Neural cell (in vitro differentiated cells): ENCODE results near the gene PLD4. TPM values are rescaled to one million over a fixed set of nuclear protein-coding genes. Genes with fewer than 3 reads are reported as not detected.

Experiments used
- H2AFZ ChIP-seq: fragments of 200-600, 300-800 bp; sonication (generic), shearing (Covaris generic); 2 replicates; pipeline ENCODE4 v1.6.0; 2014; ENCODE audit warnings: low read depth, mild to moderate bottlenecking, antibody characterized with exemption, low read length, moderate library complexity
- H3F3A ChIP-seq: fragments of 200-600 bp; shearing (Covaris generic); 2 replicates; pipeline ENCODE4 v1.6.1; 2016; ENCODE audit warnings: mild to moderate bottlenecking, moderate library complexity, mixed read lengths, antibody characterized with exemption, low read length; ENCODE audit not compliant: insufficient read depth, poor library complexity, severe bottlenecking
- H3K27ac ChIP-seq: fragments of 200-600, 300-800 bp; sonication (generic), shearing (Covaris generic); 2 replicates; pipeline ENCODE4 v1.5.1; 2014; ENCODE audit warnings: mild to moderate bottlenecking, low read length, moderate library complexity
- H3K27me3 ChIP-seq: fragments of 300-800, 200-600 bp; sonication (generic), shearing (Covaris generic); 2 replicates; pipeline ENCODE4 v1.6.0; 2014; ENCODE audit warnings: mild to moderate bottlenecking, low read depth, low read length, moderate library complexity; ENCODE audit not compliant: insufficient read depth
- H3K36me3 ChIP-seq: fragments of 300-800, 200-600 bp; sonication (generic), shearing (Covaris generic); 2 replicates; pipeline ENCODE4 v1.5.1; 2014; ENCODE audit warnings: mild to moderate bottlenecking, antibody characterized with exemption, low read length, moderate library complexity; ENCODE audit not compliant: insufficient read depth
- H3K4me2 ChIP-seq: fragments of 300-800, 200-600 bp; sonication (generic), shearing (Covaris generic); 2 replicates; pipeline ENCODE4 v1.6.0; 2014; ENCODE audit warnings: mild to moderate bottlenecking, low read length
- H3K4me3 ChIP-seq: fragments of 300-800, 200-600 bp; sonication (generic), shearing (Covaris generic); 2 replicates; pipeline ENCODE4 v1.5.1; 2014; ENCODE audit warnings: mild to moderate bottlenecking, low read length, moderate library complexity
- H3K79me2 ChIP-seq: fragments of 200-600 bp; shearing (Covaris generic); replicated peaks from 2 replicates; pipeline ENCODE4 v1.6.0; 2014; ENCODE audit warnings: mild to moderate bottlenecking, low read length, moderate library complexity; ENCODE audit not compliant: insufficient read depth
- H3K9ac ChIP-seq: fragments of 300-800, 200-600 bp; sonication (generic), shearing (Covaris generic); 2 replicates; pipeline ENCODE4 v1.6.1; 2016; ENCODE audit warnings: mild to moderate bottlenecking, low read length, mixed read lengths
- H3K9me2 ChIP-seq: fragments of 200-600 bp; shearing (Covaris generic); 2 replicates; pipeline ENCODE4 v1.6.1; 2016; ENCODE audit warnings: mild to moderate bottlenecking, low read length, mixed read lengths; ENCODE audit not compliant: insufficient read depth
- H3K9me3 ChIP-seq: fragments of 200-600, 300-800 bp; sonication (generic), shearing (Covaris generic); 2 replicates; pipeline ENCODE4 v1.6.1; 2016; ENCODE audit warnings: mild to moderate bottlenecking, mixed run types, low read length, moderate library complexity, mixed read lengths
- H4K20me1 ChIP-seq: fragments of 200-600 bp; shearing (Covaris generic); 2 replicates; pipeline ENCODE4 v1.6.1; 2016; ENCODE audit warnings: mild to moderate bottlenecking, mixed run types; ENCODE audit not compliant: insufficient read depth
- EP300 ChIP-seq: fragments of 450-650 bp; conservative IDR thresholded peaks from 2 replicates; pipeline ENCODE4 v1.6.1; 2014; ENCODE audit warnings: antibody characterized with exemption, mild to moderate bottlenecking, moderate library complexity; ENCODE audit not compliant: poor library complexity, severe bottlenecking
- EZH2 ChIP-seq: fragments of 200-600, 300-800 bp; shearing (Covaris generic), sonication (generic); IDR thresholded peaks from 2 replicates; pipeline ENCODE4 v1.6.1; 2014; ENCODE audit warnings: antibody characterized with exemption, low read length, borderline replicate concordance, mild to moderate bottlenecking; ENCODE audit not compliant: insufficient read depth, poor library complexity, severe bottlenecking
- MXI1 ChIP-seq: fragments of 450-650 bp; conservative IDR thresholded peaks from 2 replicates; pipeline ENCODE4 v1.6.1; 2014; ENCODE audit warnings: antibody characterized with exemption, mild to moderate bottlenecking; ENCODE audit not compliant: poor library complexity, severe bottlenecking
- POLR2AphosphoS5 ChIP-seq: IDR thresholded peaks from 2 replicates; pipeline ENCODE4 v1.6.1; 2012
- RAD21 ChIP-seq: fragments of 450-650 bp; conservative IDR thresholded peaks from 2 replicates; pipeline ENCODE4 v1.6.1; 2014; ENCODE audit warnings: antibody characterized with exemption, mild to moderate bottlenecking, moderate library complexity
- SMC3 ChIP-seq: fragments of 450-650 bp; conservative IDR thresholded peaks from 2 replicates; pipeline ENCODE4 v1.6.1; 2014; ENCODE audit warnings: antibody characterized with exemption, mild to moderate bottlenecking, moderate library complexity; ENCODE audit not compliant: poor library complexity
- TAF1 ChIP-seq: IDR thresholded peaks from 2 replicates; pipeline ENCODE4 v1.6.1; 2012; ENCODE audit warnings: low read depth
- polyA plus RNA-seq: library from polyadenylated mRNA; depleted of rRNA; stranded (reverse); fragments of >200 nt; gene quantifications from 2 replicates; pipeline ENCODE4 v1.2.3, GENCODE V29; 2014
- TF ChIP-seq, protein P1 (sequence below): IDR thresholded peaks from 2 replicates; pipeline ENCODE4 v1.6.1; 2012; ENCODE audit warnings: borderline replicate concordance
- TF ChIP-seq, protein P2 (sequence below): fragments of 450-650 bp; IDR thresholded peaks from 2 replicates; pipeline ENCODE4 v1.5.1; 2014; ENCODE audit warnings: antibody characterized with exemption, mild to moderate bottlenecking, moderate library complexity; ENCODE audit not compliant: poor library complexity, severe bottlenecking

PLD4 gene
- polyA plus RNA-seq, 1 donor from 2014 or later: not detected

DNA sequence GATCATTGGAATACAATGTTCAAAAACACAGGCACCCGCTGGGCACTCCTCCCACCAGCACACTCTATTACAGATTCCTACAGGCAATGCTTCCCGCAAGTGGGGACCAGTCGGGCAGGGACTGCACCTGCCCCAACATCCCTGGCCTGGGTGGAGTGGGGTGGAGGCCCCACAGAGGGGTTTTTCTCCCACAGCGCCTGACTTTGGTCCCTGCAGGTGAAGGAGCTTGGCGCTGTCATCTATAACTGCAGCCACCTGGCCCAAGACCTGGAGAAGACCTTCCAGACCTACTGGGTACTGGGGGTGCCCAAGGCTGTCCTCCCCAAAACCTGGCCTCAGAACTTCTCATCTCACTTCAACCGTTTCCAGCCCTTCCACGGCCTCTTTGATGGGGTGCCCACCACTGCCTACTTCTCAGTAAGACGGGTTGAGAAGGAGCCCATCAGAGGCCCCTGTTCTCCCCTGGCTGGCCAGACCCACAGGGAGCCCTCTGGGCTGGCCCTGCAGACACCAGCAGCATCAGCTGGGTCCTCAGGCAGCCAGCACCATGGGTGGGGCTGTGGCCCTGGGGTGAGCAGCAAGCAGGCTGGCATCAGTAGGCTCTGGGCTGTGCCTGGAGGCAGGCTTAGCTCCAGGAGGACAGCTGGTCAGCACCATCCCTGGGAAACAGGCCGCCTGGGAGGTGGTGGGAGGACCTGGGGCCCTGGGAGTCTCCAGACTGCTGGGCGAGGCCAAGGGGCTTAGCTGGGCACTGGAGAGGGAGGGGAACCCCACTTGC, 6.0 kb downstream of the PLD4 start:
- Histone ChIP-seq H3K27me3 (peaks cover 38% of the 10 kb centered on the region), H3K9me3 (no peaks in the 10 kb centered on the region), H3K9ac (no peak overlapping the region), H3K79me2 (no peaks in the 10 kb centered on the region), H3K4me3 (no peak overlapping the region), H3F3A (no peaks in the 10 kb centered on the region), H3K9me2 (no peaks in the 10 kb centered on the region), H2AFZ (no peak overlapping the region), H3K27ac (no peak overlapping the region), H3K4me2 (no peak overlapping the region), H3K36me3 (no peaks in the 10 kb centered on the region), H4K20me1 (no peaks in the 10 kb centered on the region)
- TF ChIP-seq RAD21 (no peak), EZH2 (no peak), MXI1 (no peak)
- TF ChIP-seq, protein P1, sequence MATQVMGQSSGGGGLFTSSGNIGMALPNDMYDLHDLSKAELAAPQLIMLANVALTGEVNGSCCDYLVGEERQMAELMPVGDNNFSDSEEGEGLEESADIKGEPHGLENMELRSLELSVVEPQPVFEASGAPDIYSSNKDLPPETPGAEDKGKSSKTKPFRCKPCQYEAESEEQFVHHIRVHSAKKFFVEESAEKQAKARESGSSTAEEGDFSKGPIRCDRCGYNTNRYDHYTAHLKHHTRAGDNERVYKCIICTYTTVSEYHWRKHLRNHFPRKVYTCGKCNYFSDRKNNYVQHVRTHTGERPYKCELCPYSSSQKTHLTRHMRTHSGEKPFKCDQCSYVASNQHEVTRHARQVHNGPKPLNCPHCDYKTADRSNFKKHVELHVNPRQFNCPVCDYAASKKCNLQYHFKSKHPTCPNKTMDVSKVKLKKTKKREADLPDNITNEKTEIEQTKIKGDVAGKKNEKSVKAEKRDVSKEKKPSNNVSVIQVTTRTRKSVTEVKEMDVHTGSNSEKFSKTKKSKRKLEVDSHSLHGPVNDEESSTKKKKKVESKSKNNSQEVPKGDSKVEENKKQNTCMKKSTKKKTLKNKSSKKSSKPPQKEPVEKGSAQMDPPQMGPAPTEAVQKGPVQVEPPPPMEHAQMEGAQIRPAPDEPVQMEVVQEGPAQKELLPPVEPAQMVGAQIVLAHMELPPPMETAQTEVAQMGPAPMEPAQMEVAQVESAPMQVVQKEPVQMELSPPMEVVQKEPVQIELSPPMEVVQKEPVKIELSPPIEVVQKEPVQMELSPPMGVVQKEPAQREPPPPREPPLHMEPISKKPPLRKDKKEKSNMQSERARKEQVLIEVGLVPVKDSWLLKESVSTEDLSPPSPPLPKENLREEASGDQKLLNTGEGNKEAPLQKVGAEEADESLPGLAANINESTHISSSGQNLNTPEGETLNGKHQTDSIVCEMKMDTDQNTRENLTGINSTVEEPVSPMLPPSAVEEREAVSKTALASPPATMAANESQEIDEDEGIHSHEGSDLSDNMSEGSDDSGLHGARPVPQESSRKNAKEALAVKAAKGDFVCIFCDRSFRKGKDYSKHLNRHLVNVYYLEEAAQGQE: no peak

DNA sequence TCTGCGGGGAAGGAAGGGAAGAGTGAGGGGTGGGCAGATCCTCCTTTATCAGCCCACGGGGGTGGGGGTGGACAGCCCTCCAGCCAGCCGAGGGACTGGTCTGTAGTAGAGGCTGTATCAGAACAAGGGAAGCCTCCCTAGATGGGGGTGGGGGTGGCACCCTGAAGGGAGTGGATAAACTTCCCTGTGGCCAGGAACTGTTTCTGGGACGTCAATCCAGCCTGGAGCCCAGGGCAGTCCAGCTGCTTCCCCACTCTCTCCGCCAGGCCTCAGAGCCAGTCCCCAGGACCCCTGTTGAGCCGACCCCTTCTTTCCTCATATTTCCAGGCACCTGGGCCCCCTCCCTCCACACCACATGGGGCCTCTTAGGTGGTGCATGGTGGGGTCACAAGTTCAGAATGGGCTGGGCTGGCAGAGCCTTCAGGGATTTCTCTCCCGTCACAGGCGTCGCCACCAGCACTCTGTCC, 6.7 kb downstream of the PLD4 start:
- TF ChIP-seq EZH2 (no peak), POLR2AphosphoS5 (no peak), TAF1 (no peak), EP300 (no peak), MXI1 (no peak), SMC3 (no peak), RAD21 (no peak)
- TF ChIP-seq, protein P1: no peak
- TF ChIP-seq, protein P2, sequence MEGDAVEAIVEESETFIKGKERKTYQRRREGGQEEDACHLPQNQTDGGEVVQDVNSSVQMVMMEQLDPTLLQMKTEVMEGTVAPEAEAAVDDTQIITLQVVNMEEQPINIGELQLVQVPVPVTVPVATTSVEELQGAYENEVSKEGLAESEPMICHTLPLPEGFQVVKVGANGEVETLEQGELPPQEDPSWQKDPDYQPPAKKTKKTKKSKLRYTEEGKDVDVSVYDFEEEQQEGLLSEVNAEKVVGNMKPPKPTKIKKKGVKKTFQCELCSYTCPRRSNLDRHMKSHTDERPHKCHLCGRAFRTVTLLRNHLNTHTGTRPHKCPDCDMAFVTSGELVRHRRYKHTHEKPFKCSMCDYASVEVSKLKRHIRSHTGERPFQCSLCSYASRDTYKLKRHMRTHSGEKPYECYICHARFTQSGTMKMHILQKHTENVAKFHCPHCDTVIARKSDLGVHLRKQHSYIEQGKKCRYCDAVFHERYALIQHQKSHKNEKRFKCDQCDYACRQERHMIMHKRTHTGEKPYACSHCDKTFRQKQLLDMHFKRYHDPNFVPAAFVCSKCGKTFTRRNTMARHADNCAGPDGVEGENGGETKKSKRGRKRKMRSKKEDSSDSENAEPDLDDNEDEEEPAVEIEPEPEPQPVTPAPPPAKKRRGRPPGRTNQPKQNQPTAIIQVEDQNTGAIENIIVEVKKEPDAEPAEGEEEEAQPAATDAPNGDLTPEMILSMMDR: no peak
- peaks cover 38% of the 10 kb centered on the region for H3K27me3 ChIP-seq
- no peaks in the 10 kb centered on the region for H4K20me1 ChIP-seq
- H3F3A ChIP-seq: no peaks in the 10 kb centered on the region
- H3K9ac ChIP-seq: no peak overlapping the region
- no peak overlapping the region for H2AFZ ChIP-seq
- H3K9me3 ChIP-seq: no peaks in the 10 kb centered on the region
- no peak overlapping the region for H3K4me2 ChIP-seq
- no peaks in the 10 kb centered on the region for H3K79me2 ChIP-seq
- H3K27ac ChIP-seq: no peak overlapping the region
- H3K36me3 ChIP-seq: no peaks in the 10 kb centered on the region
- no peak overlapping the region for H3K4me3 ChIP-seq
- no peaks in the 10 kb centered on the region for H3K9me2 ChIP-seq
